ENCODE data around the gene ARMC9. TPM values are rescaled to one million over a fixed set of nuclear protein-coding genes. Genes with fewer than 3 reads are reported as not detected.
A peak's percentile ranks its signal among the peaks of the same experiment; 100 is the strongest.

The ARMC9 gene
- total and polyA plus RNA-seq, 11 donors, result 0.95 to 4.7 (median 2.4) TPM

DNA sequence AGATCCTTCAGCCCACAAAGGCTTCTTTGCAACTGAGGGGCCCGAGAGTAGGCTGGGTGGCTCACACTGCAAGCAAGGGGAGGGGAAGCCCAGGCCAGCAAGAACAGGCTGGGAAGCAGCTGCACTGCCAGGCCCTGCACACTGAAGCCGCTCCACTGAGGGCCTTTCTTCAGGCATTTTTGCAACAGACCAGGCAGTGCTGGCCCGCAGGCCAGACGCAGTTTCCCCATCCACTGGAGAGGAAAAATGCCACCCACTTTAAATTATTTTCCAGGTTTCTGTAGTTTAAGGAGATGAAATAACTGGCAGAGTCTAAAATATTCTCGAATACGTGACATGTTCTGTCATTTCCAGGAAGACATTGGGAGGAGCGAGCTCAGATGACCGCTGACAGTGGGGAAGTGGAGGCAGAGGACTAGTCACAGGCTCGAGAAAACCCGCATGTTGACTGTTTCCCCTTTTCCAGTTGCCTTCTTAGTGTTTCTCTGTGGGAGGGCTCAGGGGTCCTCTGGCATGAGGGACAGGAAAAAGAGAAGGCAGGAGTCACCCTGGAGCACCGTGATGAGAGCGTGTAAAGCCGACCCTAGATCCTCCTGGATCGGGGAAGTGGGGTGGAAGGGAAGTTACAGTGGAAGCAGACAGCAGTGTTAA lies 143.8 kb downstream of the ARMC9 start:
- peak in 3 of 4 donors; percentile 60 to 70 (median 66) for ATAC-seq
- H3K4me1 ChIP-seq, result peaks cover 0 to 18% (median 0%) of the 10 kb centered on the region in 12 donors
- intact Hi-C loops (cut with DNase I), result no loop called here
- H3K9me3 ChIP-seq, result no peaks in the 10 kb centered on the region
- H3K27ac ChIP-seq, result peak overlapping the region in 2 of 12 donors; percentile 17 to 89
- peak in 1 of 5 donors; percentile 20 for DNase-seq
- H3K27me3 ChIP-seq, result no peaks in the 10 kb centered on the region
- TF ChIP-seq, protein P1, sequence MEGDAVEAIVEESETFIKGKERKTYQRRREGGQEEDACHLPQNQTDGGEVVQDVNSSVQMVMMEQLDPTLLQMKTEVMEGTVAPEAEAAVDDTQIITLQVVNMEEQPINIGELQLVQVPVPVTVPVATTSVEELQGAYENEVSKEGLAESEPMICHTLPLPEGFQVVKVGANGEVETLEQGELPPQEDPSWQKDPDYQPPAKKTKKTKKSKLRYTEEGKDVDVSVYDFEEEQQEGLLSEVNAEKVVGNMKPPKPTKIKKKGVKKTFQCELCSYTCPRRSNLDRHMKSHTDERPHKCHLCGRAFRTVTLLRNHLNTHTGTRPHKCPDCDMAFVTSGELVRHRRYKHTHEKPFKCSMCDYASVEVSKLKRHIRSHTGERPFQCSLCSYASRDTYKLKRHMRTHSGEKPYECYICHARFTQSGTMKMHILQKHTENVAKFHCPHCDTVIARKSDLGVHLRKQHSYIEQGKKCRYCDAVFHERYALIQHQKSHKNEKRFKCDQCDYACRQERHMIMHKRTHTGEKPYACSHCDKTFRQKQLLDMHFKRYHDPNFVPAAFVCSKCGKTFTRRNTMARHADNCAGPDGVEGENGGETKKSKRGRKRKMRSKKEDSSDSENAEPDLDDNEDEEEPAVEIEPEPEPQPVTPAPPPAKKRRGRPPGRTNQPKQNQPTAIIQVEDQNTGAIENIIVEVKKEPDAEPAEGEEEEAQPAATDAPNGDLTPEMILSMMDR (IDR thresholded peaks at IDR 0.05), result no peak
- no peak for TF ChIP-seq POLR2A (IDR thresholded peaks at IDR 0.05)
- 81 to 90% (median 86%) methylated on average over 13 to 14 of the region's 14 CpGs for WGBS, 4 donors
- H3K36me3 ChIP-seq, result peaks cover 0 to 4% (median 0%) of the 10 kb centered on the region in 9 donors
- H3K4me3 ChIP-seq, result no peak overlapping the region

DNA sequence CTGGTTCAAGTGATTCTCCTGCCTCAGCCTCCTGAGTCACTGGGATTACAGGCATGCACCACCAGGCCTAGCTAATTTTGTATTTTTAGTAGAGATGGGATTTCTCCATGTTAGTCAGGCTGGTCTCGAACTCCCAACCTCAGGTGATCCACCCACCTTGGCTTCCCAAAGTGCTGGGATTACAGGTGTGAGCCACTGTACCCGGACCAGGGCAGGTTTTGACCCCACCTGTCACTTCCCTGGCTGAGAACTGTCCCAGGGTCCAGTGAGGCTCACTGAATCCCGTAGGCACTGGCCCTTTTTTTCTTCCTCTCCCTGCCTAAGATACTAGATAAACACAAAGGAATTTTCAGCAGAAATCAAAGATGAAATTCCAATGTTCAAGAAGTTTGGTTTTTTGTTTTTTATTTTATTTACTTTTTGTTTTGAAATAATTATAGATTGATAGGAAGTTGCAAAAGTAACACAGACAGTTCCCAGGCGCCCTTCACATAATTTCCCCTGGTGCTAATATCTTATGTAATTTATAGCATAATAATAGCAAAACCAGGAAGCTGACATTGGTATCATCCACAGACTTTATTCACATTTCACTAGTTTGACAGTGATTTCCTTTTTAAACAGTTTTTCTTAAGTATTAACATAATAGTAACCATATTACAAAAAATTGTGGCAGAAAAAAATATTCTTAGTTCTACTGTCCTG lies 144.7 kb downstream of the ARMC9 start:
- no peak for TF ChIP-seq POLR2A (IDR thresholded peaks at IDR 0.05)
- TF ChIP-seq, protein P1 (IDR thresholded peaks at IDR 0.05), result no peak
- Histone ChIP-seq H3K27ac (peak overlapping the region in 4 of 12 donors; percentile 7 to 89 (median 23)), H3K4me3 (no peak overlapping the region), H3K36me3 (peaks cover 0 to 4% (median 0%) of the 10 kb centered on the region in 9 donors), H3K27me3 (no peaks in the 10 kb centered on the region), H3K9me3 (no peaks in the 10 kb centered on the region), H3K4me1 (peaks cover 0 to 22% (median 0%) of the 10 kb centered on the region in 12 donors)
- intact Hi-C loops (cut with DNase I), result no loop called here
- DNase-seq, result peak in 1 of 5 donors; percentile 6
- ATAC-seq, result no peak
- WGBS, 4 donors, result 82 to 87% (median 84%) methylated on average over 4 of the region's 4 CpGs

DNA sequence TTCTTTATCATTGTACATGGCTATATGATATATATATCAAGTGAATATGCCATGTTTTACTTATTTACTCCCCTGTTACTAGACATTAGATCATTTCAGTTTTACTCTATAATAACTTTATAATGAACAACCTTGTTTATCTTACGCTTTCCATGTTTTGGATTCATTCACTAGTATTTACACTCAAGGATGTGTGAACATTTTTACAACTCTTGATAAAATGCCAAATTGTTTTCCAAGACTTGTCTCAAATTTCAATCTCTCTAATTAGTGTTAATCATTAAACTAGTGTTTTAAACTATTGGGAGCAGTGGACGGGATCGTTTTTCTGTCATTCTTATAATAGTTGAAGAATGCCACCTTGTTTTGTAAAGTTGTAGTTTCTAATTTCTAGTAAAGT lies 145.6 kb downstream of the ARMC9 start:
- Histone ChIP-seq H3K36me3 (peaks cover 0 to 4% (median 0%) of the 10 kb centered on the region in 9 donors), H3K4me3 (no peak overlapping the region), H3K9me3 (no peaks in the 10 kb centered on the region), H3K27me3 (no peaks in the 10 kb centered on the region), H3K4me1 (peaks cover 0 to 30% (median 0%) of the 10 kb centered on the region in 12 donors), H3K27ac (peak overlapping the region in 1 of 12 donors; percentile 89)
- WGBS, 4 donors, result 89 to 92% (median 91%) methylated on average over 3 of the region's 3 CpGs
- no peak for ATAC-seq
- no peak for TF ChIP-seq POLR2A (IDR thresholded peaks at IDR 0.05)
- TF ChIP-seq, protein P1 (IDR thresholded peaks at IDR 0.05), result no peak
- no peak for DNase-seq
- intact Hi-C loops (cut with DNase I), result no loop called here

DNA sequence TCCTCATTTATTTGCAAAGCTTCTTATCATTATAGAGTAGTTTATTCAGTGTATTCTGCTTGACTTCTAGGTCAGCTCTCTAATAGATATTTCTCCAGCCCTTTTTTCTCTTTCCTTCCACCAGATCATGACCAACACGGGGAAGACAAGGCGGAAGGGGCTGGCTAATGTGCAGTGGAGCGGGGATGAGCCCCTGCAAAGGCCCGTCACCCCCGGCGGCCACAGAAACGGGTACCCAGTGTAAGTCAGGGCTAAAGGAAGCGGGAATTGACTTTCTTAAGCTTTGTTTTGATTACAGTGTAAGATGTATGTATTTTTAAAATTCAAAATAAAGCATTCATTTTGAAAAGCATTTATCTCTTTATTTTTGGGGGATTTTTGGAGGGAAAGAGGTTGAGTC lies 146.4 kb downstream of the ARMC9 start:
- Histone ChIP-seq H3K27me3 (no peaks in the 10 kb centered on the region), H3K4me3 (no peak overlapping the region), H3K9me3 (no peaks in the 10 kb centered on the region), H3K36me3 (peaks cover 0 to 4% (median 0%) of the 10 kb centered on the region in 9 donors), H3K4me1 (peaks cover 0 to 32% (median 0%) of the 10 kb centered on the region in 12 donors), H3K27ac (no peak overlapping the region)
- ATAC-seq (no peak), DNase-seq (no peak)
- intact Hi-C loops (cut with DNase I), result no loop called here
- TF ChIP-seq, protein P1 (IDR thresholded peaks at IDR 0.05), result no peak
- TF ChIP-seq POLR2A (IDR thresholded peaks at IDR 0.05), result no peak
- WGBS, 4 donors, result 88 to 95% (median 91%) methylated on average over 8 of the region's 8 CpGs

Measured in heart left ventricle (tissue), 16 donors.